DND-41 (cell line): ENCODE data around the gene NOX4.

Experiments
- EZH2 ChIP-seq: IDR thresholded peaks from 3 replicates; pipeline ENCODE4 v1.6.1; 2012; ENCODE audit warnings: borderline replicate concordance, low read depth, mild to moderate bottlenecking, moderate library complexity, low read length, inconsistent platforms; ENCODE audit not compliant: severe bottlenecking
- TF ChIP-seq, protein P1 (sequence below): IDR thresholded peaks from 2 replicates; pipeline ENCODE4 v1.5.1; 2012; ENCODE audit warnings: borderline replicate concordance, low read length, moderate library complexity, mild to moderate bottlenecking; ENCODE audit not compliant: poor library complexity, severe bottlenecking; ENCODE audit errors: extremely low read depth

DNA sequence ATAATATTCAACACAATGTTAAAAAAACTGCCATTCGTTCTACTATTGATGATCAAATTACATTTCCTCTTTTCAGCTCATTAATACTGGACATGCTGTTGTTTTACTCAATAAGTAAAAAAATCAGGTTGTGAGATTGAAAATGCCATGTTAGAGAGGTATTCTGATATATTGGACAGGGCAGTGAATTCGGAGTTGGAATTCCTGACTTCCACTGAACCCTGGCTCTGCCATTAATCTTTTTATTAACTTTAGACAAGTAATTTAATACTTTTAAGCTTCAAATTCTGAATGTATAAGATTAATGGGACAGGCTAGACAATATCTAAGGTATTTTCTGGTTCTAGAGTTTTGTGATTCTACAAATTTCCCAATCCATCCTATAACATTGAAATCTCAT is 12.2 kb upstream of the NOX4 start:
- TF ChIP-seq EZH2: no peak
- TF ChIP-seq, protein P1, sequence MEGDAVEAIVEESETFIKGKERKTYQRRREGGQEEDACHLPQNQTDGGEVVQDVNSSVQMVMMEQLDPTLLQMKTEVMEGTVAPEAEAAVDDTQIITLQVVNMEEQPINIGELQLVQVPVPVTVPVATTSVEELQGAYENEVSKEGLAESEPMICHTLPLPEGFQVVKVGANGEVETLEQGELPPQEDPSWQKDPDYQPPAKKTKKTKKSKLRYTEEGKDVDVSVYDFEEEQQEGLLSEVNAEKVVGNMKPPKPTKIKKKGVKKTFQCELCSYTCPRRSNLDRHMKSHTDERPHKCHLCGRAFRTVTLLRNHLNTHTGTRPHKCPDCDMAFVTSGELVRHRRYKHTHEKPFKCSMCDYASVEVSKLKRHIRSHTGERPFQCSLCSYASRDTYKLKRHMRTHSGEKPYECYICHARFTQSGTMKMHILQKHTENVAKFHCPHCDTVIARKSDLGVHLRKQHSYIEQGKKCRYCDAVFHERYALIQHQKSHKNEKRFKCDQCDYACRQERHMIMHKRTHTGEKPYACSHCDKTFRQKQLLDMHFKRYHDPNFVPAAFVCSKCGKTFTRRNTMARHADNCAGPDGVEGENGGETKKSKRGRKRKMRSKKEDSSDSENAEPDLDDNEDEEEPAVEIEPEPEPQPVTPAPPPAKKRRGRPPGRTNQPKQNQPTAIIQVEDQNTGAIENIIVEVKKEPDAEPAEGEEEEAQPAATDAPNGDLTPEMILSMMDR: no peak
